Measurements from ENCODE around the gene LYPD1. TPM values are rescaled to one million over a fixed set of nuclear protein-coding genes. Genes with fewer than 3 reads are reported as not detected.

The LYPD1 gene
- total and polyA plus RNA-seq, 5 donors = 0.07 TPM; not detected in 4

GRCh38 chr2:132690664-132691303, 20.8 kb upstream of the LYPD1 start:
- WGBS = 69% methylated on average over 1 of the region's 1 CpG
- H3K27ac ChIP-seq (ENCODE audit: low read length) = no peak overlapping the region
- no peaks in the 10 kb centered on the region for H3K4me1 ChIP-seq (ENCODE audit: control insufficient read depth, insufficient read depth, low read length)
- no peak overlapping the region for H3K4me3 ChIP-seq (ENCODE audit: low read length)
- DNase-seq (no peak), ATAC-seq (no peak)
- H3K9me3 ChIP-seq (ENCODE audit: control insufficient read depth, low read length) = no peaks in the 10 kb centered on the region
- intact Hi-C loops (cut with DNase I) = no loop called here
- no peaks in the 10 kb centered on the region for H3K27me3 ChIP-seq (ENCODE audit: control insufficient read depth, insufficient read depth)

DNA sequence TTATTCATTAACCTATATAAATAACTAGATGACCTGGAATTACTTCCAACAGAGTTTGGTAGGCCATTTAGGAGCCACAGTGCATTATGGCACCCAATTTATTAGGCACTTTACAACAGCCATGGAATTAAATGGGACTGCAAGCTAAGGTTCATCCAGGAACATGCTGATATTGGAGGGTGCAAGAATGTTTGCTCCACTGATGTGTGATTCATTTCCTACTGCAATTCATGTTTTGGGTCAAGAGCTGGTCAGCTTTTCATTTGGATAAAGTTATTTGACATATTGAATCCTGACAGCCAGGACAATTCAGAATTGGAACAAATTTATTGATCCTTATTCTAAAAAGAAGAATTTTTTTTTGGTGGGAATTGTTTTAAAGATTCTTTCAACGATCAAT, 11.8 kb upstream of the LYPD1 start:
- WGBS = 93% methylated on average over 1 of the region's 1 CpG
- DNase-seq (no peak), ATAC-seq (no peak)
- intact Hi-C loops (cut with DNase I) = no loop called here
- Histone ChIP-seq H3K4me3 (ENCODE audit: low read length) (no peak overlapping the region), H3K4me1 (ENCODE audit: control insufficient read depth, insufficient read depth, low read length) (no peaks in the 10 kb centered on the region), H3K27ac (ENCODE audit: low read length) (no peak overlapping the region), H3K27me3 (ENCODE audit: control insufficient read depth, insufficient read depth) (no peaks in the 10 kb centered on the region), H3K9me3 (ENCODE audit: control insufficient read depth, low read length) (no peaks in the 10 kb centered on the region)

- Histone ChIP-seq H3K4me1 (ENCODE audit: control insufficient read depth, insufficient read depth, low read length) (no peaks in the 10 kb centered on the region), H3K27ac (ENCODE audit: low read length) (no peak overlapping the region), H3K4me3 (ENCODE audit: low read length) (no peak overlapping the region), H3K27me3 (ENCODE audit: control insufficient read depth, insufficient read depth) (no peaks in the 10 kb centered on the region), H3K9me3 (ENCODE audit: control insufficient read depth, low read length) (no peaks in the 10 kb centered on the region)
- 65% methylated on average over 3 of the region's 3 CpGs for WGBS
- DNase-seq (no peak), ATAC-seq (no peak)
- intact Hi-C loops (cut with DNase I) = no loop called here
Measured at GRCh38 chr2:132680544-132680943, 10.5 kb upstream of the LYPD1 start.

- H3K4me1 ChIP-seq (ENCODE audit: control insufficient read depth, insufficient read depth, low read length) = no peaks in the 10 kb centered on the region
- DNase-seq (no peak), ATAC-seq (no peak)
- no peak overlapping the region for H3K4me3 ChIP-seq (ENCODE audit: low read length)
- intact Hi-C loops (cut with DNase I) = no loop called here
- H3K27ac ChIP-seq (ENCODE audit: low read length) = no peak overlapping the region
- WGBS = 94% methylated on average over 2 of the region's 2 CpGs
- H3K9me3 ChIP-seq (ENCODE audit: control insufficient read depth, low read length) = no peaks in the 10 kb centered on the region
- no peaks in the 10 kb centered on the region for H3K27me3 ChIP-seq (ENCODE audit: control insufficient read depth, insufficient read depth)
Measured at GRCh38 chr2:132678483-132678882, 8.5 kb upstream of the LYPD1 start.

GRCh38 chr2:132677661-132678060, 7.7 kb upstream of the LYPD1 start:
- no peak for DNase-seq
- WGBS = 85% methylated on average over 5 of the region's 5 CpGs
- no peak for ATAC-seq
- no peaks in the 10 kb centered on the region for H3K4me1 ChIP-seq (ENCODE audit: control insufficient read depth, insufficient read depth, low read length)
- no peaks in the 10 kb centered on the region for H3K27me3 ChIP-seq (ENCODE audit: control insufficient read depth, insufficient read depth)
- H3K4me3 ChIP-seq (ENCODE audit: low read length) = no peak overlapping the region
- no peak overlapping the region for H3K27ac ChIP-seq (ENCODE audit: low read length)
- no peaks in the 10 kb centered on the region for H3K9me3 ChIP-seq (ENCODE audit: control insufficient read depth, low read length)
- intact Hi-C loops (cut with DNase I) = no loop called here

- WGBS = 58% methylated on average over 2 of the region's 2 CpGs
- Histone ChIP-seq H3K4me1 (ENCODE audit: control insufficient read depth, insufficient read depth, low read length) (no peaks in the 10 kb centered on the region), H3K27me3 (ENCODE audit: control insufficient read depth, insufficient read depth) (no peaks in the 10 kb centered on the region), H3K27ac (ENCODE audit: low read length) (no peak overlapping the region), H3K9me3 (ENCODE audit: control insufficient read depth, low read length) (no peaks in the 10 kb centered on the region), H3K4me3 (ENCODE audit: low read length) (no peak overlapping the region)
- intact Hi-C loops (cut with DNase I) = no loop called here
- ATAC-seq (no peak), DNase-seq (no peak)
Measured at GRCh38 chr2:132676999-132677398, 7.0 kb upstream of the LYPD1 start.

GRCh38 chr2:132671151-132671835, 1.3 kb upstream of the LYPD1 start:
- no peak for DNase-seq
- no peak overlapping the region for H3K27ac ChIP-seq (ENCODE audit: low read length)
- no peak for ATAC-seq
- WGBS = 31% methylated on average over 23 of the region's 23 CpGs
- no peak overlapping the region for H3K4me3 ChIP-seq (ENCODE audit: low read length)
- intact Hi-C loops (cut with DNase I) = no loop called here
- no peaks in the 10 kb centered on the region for H3K27me3 ChIP-seq (ENCODE audit: control insufficient read depth, insufficient read depth)
- no peaks in the 10 kb centered on the region for H3K9me3 ChIP-seq (ENCODE audit: control insufficient read depth, low read length)
- H3K4me1 ChIP-seq (ENCODE audit: control insufficient read depth, insufficient read depth, low read length) = peaks cover 6% of the 10 kb centered on the region

- DNase-seq (peak in 2 of 3 donors; percentile 59 to 60), ATAC-seq (peak; percentile 60 to 67)
- no peaks in the 10 kb centered on the region for H3K9me3 ChIP-seq (ENCODE audit: control insufficient read depth, low read length)
- H3K27me3 ChIP-seq (ENCODE audit: control insufficient read depth, insufficient read depth) = no peaks in the 10 kb centered on the region
- under 1% methylated on average over 44 of the region's 44 CpGs for WGBS
- H3K4me3 ChIP-seq (ENCODE audit: low read length) = peak overlapping the region; percentile 57
- peaks cover 6% of the 10 kb centered on the region for H3K4me1 ChIP-seq (ENCODE audit: control insufficient read depth, insufficient read depth, low read length)
- intact Hi-C loops (cut with DNase I) = no loop called here
- no peak overlapping the region for H3K27ac ChIP-seq (ENCODE audit: low read length)
Measured at GRCh38 chr2:132670496-132671150, 618 bp upstream of the LYPD1 start.

- Histone ChIP-seq H3K27ac (ENCODE audit: low read length) (no peak overlapping the region), H3K9me3 (ENCODE audit: control insufficient read depth, low read length) (no peaks in the 10 kb centered on the region), H3K4me1 (ENCODE audit: control insufficient read depth, insufficient read depth, low read length) (peaks cover 6% of the 10 kb centered on the region), H3K4me3 (ENCODE audit: low read length) (peak overlapping the region; percentile 57), H3K27me3 (ENCODE audit: control insufficient read depth, insufficient read depth) (peaks cover 2% of the 10 kb centered on the region)
- intact Hi-C loops (cut with DNase I) = no loop called here
- DNase-seq (peak in 1 of 3 donors; percentile 38), ATAC-seq (peak in 1 of 2 donors; percentile 17)
- under 1% methylated on average over 80 of the region's 80 CpGs for WGBS
Measured at GRCh38 chr2:132668987-132669907, 758 bp downstream of the LYPD1 start.

- ATAC-seq = no peak
- H3K27me3 ChIP-seq (ENCODE audit: control insufficient read depth, insufficient read depth) = peaks cover 2% of the 10 kb centered on the region
- peak in 1 of 3 donors; percentile 31 for DNase-seq
Measured at GRCh38 chr2:132668189-132668823, 1.7 kb downstream of the LYPD1 start.

More at GRCh38 chr2:132668189-132668823, 1.7 kb downstream of the LYPD1 start:
- Histone ChIP-seq H3K9me3 (ENCODE audit: control insufficient read depth, low read length) (no peaks in the 10 kb centered on the region), H3K4me3 (ENCODE audit: low read length) (no peak overlapping the region), H3K4me1 (ENCODE audit: control insufficient read depth, insufficient read depth, low read length) (peaks cover 6% of the 10 kb centered on the region), H3K27ac (ENCODE audit: low read length) (no peak overlapping the region)
- 7% methylated on average over 25 of the region's 25 CpGs for WGBS
- intact Hi-C loops (cut with DNase I) = no loop called here

Data from right cardiac atrium (tissue), 5 donors.